Ectodermal cell (in vitro differentiated cells): Measurements from ENCODE around the gene SYK.
"Not testable (repeated sequence)": the region's sequence is repeated elsewhere in the genome, so short reads cannot be mapped to it uniquely, and the experiment has no call there.

Experiments
- H3K27ac ChIP-seq: 2 replicates; pipeline ENCODE4 v1.7.0; 2013; ENCODE audit warnings: mild to moderate bottlenecking, low read depth, low read length; ENCODE audit not compliant: insufficient read depth, poor library complexity, severe bottlenecking
- H3K27me3 ChIP-seq: 2 replicates; pipeline ENCODE4 v1.7.0; 2013; ENCODE audit warnings: mild to moderate bottlenecking, low read length; ENCODE audit not compliant: insufficient read depth, control insufficient read depth, poor library complexity, severe bottlenecking
- H3K36me3 ChIP-seq: one replicate; pipeline ENCODE4 v1.7.0; 2013; ENCODE audit warnings: low read length; ENCODE audit not compliant: control insufficient read depth, insufficient read depth
- H3K4me1 ChIP-seq: one replicate; pipeline ENCODE4 v1.7.0; 2013; ENCODE audit warnings: low read length; ENCODE audit not compliant: control insufficient read depth, insufficient read depth
- H3K4me3 ChIP-seq: 2 replicates; pipeline ENCODE4 v1.7.0; 2013; ENCODE audit warnings: low read depth, low read length, control low read depth; ENCODE audit not compliant: insufficient read depth
- H3K9me3 ChIP-seq: 2 replicates; pipeline ENCODE4 v1.7.0; 2013; ENCODE audit warnings: mild to moderate bottlenecking, low read length, moderate library complexity; ENCODE audit not compliant: control insufficient read depth
- WGBS, 2 experiments: methylation state at CpG; one replicate each; pipeline ENCODE4 v1.1.7; 2013; ENCODE audit warnings: missing lambda C conversion rate in 2 of 2; 5-methylcytosine and 5-hydroxymethylcytosine counted together

Gene SYK

GRCh38 chr9:90774682-90775081 lies 26.9 kb upstream of the SYK start:
- Histone ChIP-seq H3K27ac (no peak overlapping the region), H3K4me3 (no peak overlapping the region), H3K4me1 (no peaks in the 10 kb centered on the region), H3K27me3 (no peaks in the 10 kb centered on the region), H3K9me3 (no peaks in the 10 kb centered on the region), H3K36me3 (no peaks in the 10 kb centered on the region)
- 87 to 89% methylated on average over 3 of the region's 3 CpGs for WGBS, 2 experiments

GRCh38 chr9:90775657-90776056 lies 26.0 kb upstream of the SYK start:
- Histone ChIP-seq H3K36me3 (no peaks in the 10 kb centered on the region), H3K4me1 (no peaks in the 10 kb centered on the region), H3K27me3 (no peaks in the 10 kb centered on the region), H3K27ac (no peak overlapping the region), H3K9me3 (no peaks in the 10 kb centered on the region), H3K4me3 (no peak overlapping the region)
- 81 to 83% methylated on average over 3 of the region's 3 CpGs for WGBS, 2 experiments

- WGBS, 2 experiments: 88 to 100% methylated on average over 2 of the region's 2 CpGs
- no peak overlapping the region for H3K27ac ChIP-seq
- H3K27me3 ChIP-seq: no peaks in the 10 kb centered on the region
- H3K4me1 ChIP-seq: peaks cover 4% of the 10 kb centered on the region
- no peaks in the 10 kb centered on the region for H3K9me3 ChIP-seq
- no peaks in the 10 kb centered on the region for H3K36me3 ChIP-seq
- no peak overlapping the region for H3K4me3 ChIP-seq
Observed at GRCh38 chr9:90778746-90779145, 22.9 kb upstream of the SYK start.

GRCh38 chr9:90783552-90783951 lies 18.1 kb upstream of the SYK start:
- no peaks in the 10 kb centered on the region for H3K27me3 ChIP-seq
- WGBS, 2 experiments: 26 to 30% methylated on average over 3 of the region's 3 CpGs
- no peak overlapping the region for H3K4me3 ChIP-seq
- H3K9me3 ChIP-seq: no peaks in the 10 kb centered on the region
- H3K27ac ChIP-seq: no peak overlapping the region
- peaks cover 7% of the 10 kb centered on the region for H3K4me1 ChIP-seq
- no peaks in the 10 kb centered on the region for H3K36me3 ChIP-seq

- WGBS, 2 experiments: 88 to 92% methylated on average over 8 of the region's 8 CpGs
- Histone ChIP-seq H3K27ac (no peak overlapping the region), H3K4me3 (no peak overlapping the region), H3K36me3 (no peaks in the 10 kb centered on the region), H3K9me3 (no peaks in the 10 kb centered on the region), H3K4me1 (peaks cover 7% of the 10 kb centered on the region), H3K27me3 (no peaks in the 10 kb centered on the region)
Observed at GRCh38 chr9:90783964-90784363, 17.7 kb upstream of the SYK start.

GRCh38 chr9:90787771-90788460 lies 13.7 kb upstream of the SYK start:
- Histone ChIP-seq H3K27me3 (no peaks in the 10 kb centered on the region), H3K27ac (no peak overlapping the region), H3K4me3 (no peak overlapping the region), H3K36me3 (no peaks in the 10 kb centered on the region), H3K9me3 (no peaks in the 10 kb centered on the region), H3K4me1 (peaks cover 10% of the 10 kb centered on the region)
- 95 to 98% methylated on average over 3 of the region's 4 CpGs for WGBS, 2 experiments

- WGBS, 2 experiments: 95 to 100% methylated on average over 1 of the region's 1 CpG
- H3K4me1 ChIP-seq: peaks cover 10% of the 10 kb centered on the region
- H3K36me3 ChIP-seq, H3K9me3 ChIP-seq, H3K27ac ChIP-seq, H3K27me3 ChIP-seq, H3K4me3 ChIP-seq: not testable (repeated sequence)
Observed at GRCh38 chr9:90788527-90788926, 13.1 kb upstream of the SYK start.

- Histone ChIP-seq H3K4me1 (peaks cover 10% of the 10 kb centered on the region), H3K36me3 (no peaks in the 10 kb centered on the region), H3K27me3 (no peaks in the 10 kb centered on the region), H3K4me3 (no peak overlapping the region), H3K27ac (no peak overlapping the region), H3K9me3 (no peaks in the 10 kb centered on the region)
- 90% methylated on average over 4 of the region's 4 CpGs for WGBS, 2 experiments
Observed at GRCh38 chr9:90789408-90789807, 12.2 kb upstream of the SYK start.

GRCh38 chr9:90789862-90790261 lies 11.8 kb upstream of the SYK start:
- WGBS, 2 experiments: 75 to 79% methylated on average over 4 of the region's 4 CpGs
- no peaks in the 10 kb centered on the region for H3K27me3 ChIP-seq

GRCh38 chr9:90793024-90793423 lies 8.6 kb upstream of the SYK start:
- H3K27me3 ChIP-seq, H3K4me3 ChIP-seq, H3K27ac ChIP-seq, H3K4me1 ChIP-seq, H3K9me3 ChIP-seq, H3K36me3 ChIP-seq: not testable (repeated sequence)
- WGBS, 2 experiments: no CpG with 5 or more reads among the region's 3 CpGs

More at GRCh38 chr9:90789862-90790261, 11.8 kb upstream of the SYK start:
- Histone ChIP-seq H3K4me3 (no peak overlapping the region), H3K9me3 (no peaks in the 10 kb centered on the region), H3K27ac (no peak overlapping the region), H3K36me3 (no peaks in the 10 kb centered on the region), H3K4me1 (peaks cover 10% of the 10 kb centered on the region)

- peaks cover 7% of the 10 kb centered on the region for H3K4me1 ChIP-seq
- no peak overlapping the region for H3K4me3 ChIP-seq
- H3K27me3 ChIP-seq: peaks cover 1% of the 10 kb centered on the region
- WGBS, 2 experiments: 97 to 100% methylated on average over 2 of the region's 2 CpGs
- H3K9me3 ChIP-seq: no peaks in the 10 kb centered on the region
- H3K27ac ChIP-seq: no peak overlapping the region
- H3K36me3 ChIP-seq: no peaks in the 10 kb centered on the region
Observed at GRCh38 chr9:90793729-90794128, 7.9 kb upstream of the SYK start.
